Panc1 (cell line): ENCODE measurements around the gene APBB2. TPM values are rescaled to one million over a fixed set of nuclear protein-coding genes. Genes with fewer than 3 reads are reported as not detected.

Source experiments
- ATAC-seq: fragments of 200-7000 bp; cut with Tn5 transposase; 2 replicates; pipeline ENCODE4 v1.9.1; 2020; ENCODE audit warnings: mild to moderate bottlenecking, moderate library complexity
- BruUV-seq: library from RNA; stranded (reverse); fragments of 400-500 nt; replicated peaks from 2 replicates; lab custom pipeline; 2021; lab: Mats Ljungman, UMichigan
- CTCF ChIA-PET: fragments of 300-600 bp; sonication (Branson Sonifier 250); formaldehyde crosslinking; loops from one replicate; lab custom pipeline; 2022; ENCODE audit warnings: antibody characterized with exemption; lab: Charles Lee
- POLR2A ChIA-PET: fragments of 300-600 bp; sonication (Branson Sonifier 250); formaldehyde crosslinking; loops from one replicate; lab custom pipeline; 2022; ENCODE audit warnings: antibody characterized with exemption; lab: Charles Lee
- DNase-seq: peaks from one replicate; pipeline ENCODE4 v3.0.0-alpha.2; 2010; ENCODE audit warnings: low read depth, low spot score
- H3K27ac ChIP-seq: 2 replicates; pipeline ENCODE4 v1.5.1; 2011; ENCODE audit warnings: mild to moderate bottlenecking, low read length, inconsistent platforms
- H3K27me3 ChIP-seq: fragments of 200-500 bp; sonication (Bioruptor generic); 2 replicates; pipeline ENCODE4 v1.6.0; 2014; ENCODE audit warnings: low read length, inconsistent platforms; ENCODE audit not compliant: control insufficient read depth, insufficient read depth
- H3K36me3 ChIP-seq: fragments of 200-500 bp; sonication (Bioruptor generic); 2 replicates; pipeline ENCODE4 v1.5.1; 2014; ENCODE audit warnings: inconsistent platforms, mild to moderate bottlenecking, low read length, moderate library complexity; ENCODE audit not compliant: control insufficient read depth, insufficient read depth
- H3K4me1 ChIP-seq: 2 replicates; pipeline ENCODE4 v1.5.1; 2011; ENCODE audit warnings: inconsistent platforms, mild to moderate bottlenecking, low read length, moderate library complexity; ENCODE audit not compliant: control insufficient read depth, insufficient read depth
- H3K4me3 ChIP-seq, 2 experiments: 2 replicates each; pipeline ENCODE4 v1.5.1; 2011 to 2012; ENCODE audit warnings: low read depth in 2 of 2, low read length in 2 of 2, mild to moderate bottlenecking in 2 of 2, inconsistent platforms in 1 of 2, moderate library complexity in 1 of 2
- H3K9me3 ChIP-seq: fragments of 200-500 bp; sonication (Bioruptor generic); 2 replicates; pipeline ENCODE4 v1.5.1; 2014; ENCODE audit warnings: low read depth, mild to moderate bottlenecking, inconsistent platforms, low read length, moderate library complexity; ENCODE audit not compliant: control insufficient read depth, insufficient read depth
- CTCF ChIP-seq: fragments of 450-650 bp; IDR thresholded peaks from 2 replicates; pipeline ENCODE4 v1.5.1; 2017; ENCODE audit warnings: mild to moderate bottlenecking
- POLR2AphosphoS5 ChIP-seq: IDR thresholded peaks from 2 replicates; pipeline ENCODE4 v1.6.1; 2012; ENCODE audit warnings: mild to moderate bottlenecking, low read depth, low read length, moderate library complexity
- REST ChIP-seq, 2 experiments: IDR thresholded peaks; 2 replicates each; pipeline ENCODE4 v1.6.1; 2011 to 2012; ENCODE audit warnings: low read depth in 2 of 2, control low read depth in 1 of 2, low read length in 1 of 2, mild to moderate bottlenecking in 1 of 2, moderate library complexity in 1 of 2; ENCODE audit not compliant: insufficient read depth in 1 of 2
- SIN3A ChIP-seq: IDR thresholded peaks from 2 replicates; pipeline ENCODE4 v1.6.1; 2012; ENCODE audit warnings: low read depth, mild to moderate bottlenecking, low read length, moderate library complexity, borderline replicate concordance; ENCODE audit not compliant: insufficient read depth
- TCF7L2 ChIP-seq: IDR thresholded peaks from 2 replicates; pipeline ENCODE4 v1.6.1; 2011; ENCODE audit warnings: mild to moderate bottlenecking, low read depth, low read length, inconsistent platforms
- in situ Hi-C: cut with HindIII; loops from 2 replicates; pipeline ENCODE4 v1.10.0; 2016; ENCODE audit warnings: low sequenced_read_pairs, low pct_unique_long_range_greater_than_20kb
- intact Hi-C: fragments of 100-400 bp; cut with micrococcal nuclease; formaldehyde crosslinking; loops from one replicate; pipeline ENCODE4 v1.10.0; 2022; ENCODE audit not compliant: unreplicated experiment
- total RNA-seq: library from RNA; stranded (reverse); gene quantifications from one replicate; pipeline ENCODE4 v1.2.1, GENCODE V29; 2021; ENCODE audit not compliant: unreplicated experiment

APBB2 gene
- total RNA-seq, 1 experiment from 2014 or later = 27.1 TPM

- no peak overlapping the region for H3K4me3 ChIP-seq
- CTCF ChIA-PET = interaction anchor here (0.7 to 0.8 kb wide), 2 partner anchors 56 to 236 kb away, joined by 3 read pairs; partner anchors contain the start of gene APBB2
- H3K9me3 ChIP-seq = no peaks in the 10 kb centered on the region
- DNase-seq = no peak
- H3K27ac ChIP-seq = no peak overlapping the region
- in situ Hi-C loops = no loop called here
- POLR2A ChIA-PET = no interaction called here
- no peak for ATAC-seq
- TF ChIP-seq TCF7L2 (no peak), SIN3A (no peak)
- no peaks in the 10 kb centered on the region for H3K27me3 ChIP-seq
- BruUV-seq = no TSS peak
- intact Hi-C loops = no loop called here
- no peaks in the 10 kb centered on the region; the same call in 1 of the 2 replicates for H3K4me1 ChIP-seq
- no peaks in the 10 kb centered on the region for H3K36me3 ChIP-seq
Observed at GRCh38 chr4:40978548-40978947, 235.8 kb downstream of the APBB2 start.

- no peaks in the 10 kb centered on the region for H3K36me3 ChIP-seq
- no peak overlapping the region for H3K4me3 ChIP-seq
- ATAC-seq = no peak
- in situ Hi-C loops = no loop called here
- no peak for DNase-seq
- no peaks in the 10 kb centered on the region for H3K9me3 ChIP-seq
- no peak overlapping the region for H3K27ac ChIP-seq
- intact Hi-C loops = loop anchor here (2.0 kb wide), 1 partner anchor 238 kb away; the partner anchor contains the start of gene APBB2
- TF ChIP-seq POLR2AphosphoS5 (no peak), SIN3A (no peak), CTCF (peak; percentile 60; the same call in 1 of the 2 replicates)
- BruUV-seq = no TSS peak
- CTCF ChIA-PET = interaction anchor here (0.6 to 0.7 kb wide), 2 partner anchors 236 to 238 kb away, joined by 3 to 4 read pairs; partner anchors contain the start of gene APBB2
- no peaks in the 10 kb centered on the region for H3K27me3 ChIP-seq
- no peaks in the 10 kb centered on the region; the same call in 1 of the 2 replicates for H3K4me1 ChIP-seq
- POLR2A ChIA-PET = interaction anchor here (0.6 kb wide), 1 partner anchor 137 kb away, joined by 3 read pairs; no protein-coding TSS in a partner anchor
Observed at GRCh38 chr4:40976343-40976742, 238.0 kb downstream of the APBB2 start.

- ChIA-PET CTCF (no interaction called here), POLR2A (no interaction called here)
- in situ Hi-C loops = no loop called here
- no peak for TF ChIP-seq TCF7L2
- no peak for TF ChIP-seq CTCF
- no peak for TF ChIP-seq POLR2AphosphoS5
- no peak for TF ChIP-seq REST (IDR thresholded peaks at IDR 0.05; ENCODE audit: insufficient read depth in 1 of 2, low read depth in 2 of 2, low read length in 1 of 2)
- TF ChIP-seq SIN3A = no peak
- ATAC-seq (no peak), DNase-seq (no peak)
- Histone ChIP-seq H3K9me3 (no peaks in the 10 kb centered on the region), H3K36me3 (no peaks in the 10 kb centered on the region), H3K27me3 (no peaks in the 10 kb centered on the region), H3K4me3 (no peak overlapping the region), H3K4me1 (no peaks in the 10 kb centered on the region; the same call in 1 of the 2 replicates), H3K27ac (no peak overlapping the region)
- intact Hi-C loops = no loop called here
- BruUV-seq = no TSS peak
Observed at GRCh38 chr4:40972722-40973121, 241.6 kb downstream of the APBB2 start.
